HG03196 (cell line): ENCODE results near the gene SCN4A.
"Not testable (repeated sequence)": the region's sequence is repeated elsewhere in the genome, so short reads cannot be mapped to it uniquely, and the experiment has no call there.

Source experiments
- ATAC-seq: cut with Tn5 transposase; IDR thresholded peaks from one replicate; pipeline ENCODE4 v1.9.1; 2021; ENCODE audit not compliant: unreplicated experiment

Gene SCN4A

GRCh38 chr17:63939401-63939800, 33.3 kb downstream of the SCN4A start:
- ATAC-seq, result no peak

- ATAC-seq, result no peak
These were observed 34.8 kb downstream of the SCN4A start for GRCh38 chr17:63937920-63938319.

- no peak for ATAC-seq
These were observed 35.4 kb downstream of the SCN4A start for GRCh38 chr17:63937319-63937718.

GRCh38 chr17:63934183-63935112, 38.3 kb downstream of the SCN4A start:
- ATAC-seq, result no peak

- ATAC-seq, result no peak
These were observed 39.1 kb downstream of the SCN4A start for GRCh38 chr17:63933598-63933997.

GRCh38 chr17:63932721-63933120, 40.0 kb downstream of the SCN4A start:
- peak; percentile 10 for ATAC-seq

- peak; percentile 69 for ATAC-seq
These were observed 40.6 kb downstream of the SCN4A start, which contains the start of gene CD79B for GRCh38 chr17:63931981-63932561. CD79B (minus strand) TSS chr17:63932331; CDS start chr17:63932261, 70 bp downstream.

GRCh38 chr17:63930951-63931575, 41.7 kb downstream of the SCN4A start:
- ATAC-seq, result peak; percentile 31

GRCh38 chr17:63929860-63930766, 42.6 kb downstream of the SCN4A start:
- ATAC-seq, result no peak

GRCh38 chr17:63928966-63929695, 43.6 kb downstream of the SCN4A start:
- no peak for ATAC-seq

GRCh38 chr17:63928172-63928666, 44.5 kb downstream of the SCN4A start:
- ATAC-seq, result no peak

GRCh38 chr17:63927464-63928171, 45.1 kb downstream of the SCN4A start:
- ATAC-seq, result no peak

- ATAC-seq, result no peak
These were observed 46.6 kb downstream of the SCN4A start for GRCh38 chr17:63926164-63926563.

- no peak for ATAC-seq
These were observed 47.1 kb downstream of the SCN4A start for GRCh38 chr17:63925615-63926014.

GRCh38 chr17:63922402-63922801, 50.3 kb downstream of the SCN4A start:
- not testable (repeated sequence) for ATAC-seq

GRCh38 chr17:63920779-63921178, 51.9 kb downstream of the SCN4A start:
- not testable (repeated sequence) for ATAC-seq

- not testable (repeated sequence) for ATAC-seq
These were observed 52.7 kb downstream of the SCN4A start for GRCh38 chr17:63920050-63920449.

GRCh38 chr17:63919311-63919723, 53.4 kb downstream of the SCN4A start:
- ATAC-seq, result peak; percentile 56

- ATAC-seq, result not testable (repeated sequence)
These were observed 53.9 kb downstream of the SCN4A start, which contains the start of gene GH1 for GRCh38 chr17:63918789-63919305. GH1 (minus strand) TSS chr17:63918839; CDS start chr17:63918776, 63 bp downstream.
